Measurements from ENCODE around the gene BBS4. TPM values are rescaled to one million over a fixed set of nuclear protein-coding genes. Genes with fewer than 3 reads are reported as not detected.

Gene BBS4
- total and polyA plus RNA-seq, 12 donors, result 13.6 to 44.1 (median 23.5) TPM

DNA sequence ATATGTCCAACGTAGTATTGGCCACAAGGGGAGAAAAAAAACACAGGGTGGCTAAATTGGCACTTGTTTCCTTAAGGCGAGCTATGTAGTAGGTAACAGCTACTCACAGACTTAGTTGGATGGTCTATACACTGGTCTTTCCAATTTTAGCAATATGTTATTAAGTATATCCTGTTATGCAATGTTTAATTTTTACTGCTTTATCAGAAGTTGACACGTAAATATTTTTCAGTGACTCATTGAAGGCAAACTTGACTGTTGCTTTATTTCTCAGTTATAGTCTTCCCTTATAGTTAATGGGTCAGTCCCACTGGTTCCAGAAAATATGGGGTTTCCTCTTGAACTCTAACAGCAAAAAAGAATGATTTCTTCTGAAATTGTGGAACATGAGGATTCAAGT lies 51.1 kb downstream of the BBS4 start:
- peaks cover 0 to 31% of the 10 kb centered on the region in 2 donors for H3K36me3 ChIP-seq (replicated peaks in 1 of 2)
- whole genome bisulfite sequencing, 4 donors, result 86 to 96% (median 90%) methylated on average over 3 of the region's 3 CpGs

GRCh38 chr15:72737723-72738122 lies 51.7 kb downstream of the BBS4 start:
- no peak for DNase-seq
- WGBS, 4 donors, result 64 to 100% (median 96%) methylated on average over 1 of the region's 1 CpG
- intact Hi-C loops (cut with DNase I), result no loop called here
- Histone ChIP-seq H3K36me3 (replicated peaks in 1 of 2) (peaks cover 0 to 28% of the 10 kb centered on the region in 2 donors), H3K4me3 (no peak overlapping the region), H3K27ac (no peak overlapping the region), H3K9me3 (replicated peaks in 1 of 3) (no peaks in the 10 kb centered on the region), H3K4me1 (replicated peaks in 1 of 2) (no peaks in the 10 kb centered on the region), H3K27me3 (no peaks in the 10 kb centered on the region)
- no peak for TF ChIP-seq POLR2A (IDR thresholded peaks at IDR 0.05)
- TF ChIP-seq, protein P1, sequence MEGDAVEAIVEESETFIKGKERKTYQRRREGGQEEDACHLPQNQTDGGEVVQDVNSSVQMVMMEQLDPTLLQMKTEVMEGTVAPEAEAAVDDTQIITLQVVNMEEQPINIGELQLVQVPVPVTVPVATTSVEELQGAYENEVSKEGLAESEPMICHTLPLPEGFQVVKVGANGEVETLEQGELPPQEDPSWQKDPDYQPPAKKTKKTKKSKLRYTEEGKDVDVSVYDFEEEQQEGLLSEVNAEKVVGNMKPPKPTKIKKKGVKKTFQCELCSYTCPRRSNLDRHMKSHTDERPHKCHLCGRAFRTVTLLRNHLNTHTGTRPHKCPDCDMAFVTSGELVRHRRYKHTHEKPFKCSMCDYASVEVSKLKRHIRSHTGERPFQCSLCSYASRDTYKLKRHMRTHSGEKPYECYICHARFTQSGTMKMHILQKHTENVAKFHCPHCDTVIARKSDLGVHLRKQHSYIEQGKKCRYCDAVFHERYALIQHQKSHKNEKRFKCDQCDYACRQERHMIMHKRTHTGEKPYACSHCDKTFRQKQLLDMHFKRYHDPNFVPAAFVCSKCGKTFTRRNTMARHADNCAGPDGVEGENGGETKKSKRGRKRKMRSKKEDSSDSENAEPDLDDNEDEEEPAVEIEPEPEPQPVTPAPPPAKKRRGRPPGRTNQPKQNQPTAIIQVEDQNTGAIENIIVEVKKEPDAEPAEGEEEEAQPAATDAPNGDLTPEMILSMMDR (IDR thresholded peaks at IDR 0.05), result no peak

More for the DNA sequence above, 51.1 kb downstream of the BBS4 start:
- Histone ChIP-seq H3K27ac (no peak overlapping the region), H3K9me3 (replicated peaks in 1 of 3) (no peaks in the 10 kb centered on the region), H3K4me3 (no peak overlapping the region), H3K4me1 (replicated peaks in 1 of 2) (no peaks in the 10 kb centered on the region), H3K27me3 (no peaks in the 10 kb centered on the region)
- DNase-seq, result no peak
- intact Hi-C loops (cut with DNase I), result no loop called here
- TF ChIP-seq POLR2A (IDR thresholded peaks at IDR 0.05), result no peak
- TF ChIP-seq, protein P1 (IDR thresholded peaks at IDR 0.05), result no peak

- no peaks in the 10 kb centered on the region for H3K9me3 ChIP-seq (replicated peaks in 1 of 3)
- H3K4me3 ChIP-seq, result no peak overlapping the region
- H3K4me1 ChIP-seq (replicated peaks in 1 of 2), result no peaks in the 10 kb centered on the region
- peaks cover 0 to 28% of the 10 kb centered on the region in 2 donors for H3K36me3 ChIP-seq (replicated peaks in 1 of 2)
- no peaks in the 10 kb centered on the region for H3K27me3 ChIP-seq
- TF ChIP-seq, protein P1 (IDR thresholded peaks at IDR 0.05), result no peak
- TF ChIP-seq POLR2A (IDR thresholded peaks at IDR 0.05), result no peak
- no peak overlapping the region for H3K27ac ChIP-seq
- intact Hi-C loops (cut with DNase I), result no loop called here
- DNase-seq, result no peak
- 42 to 88% (median 71%) methylated on average over 1 of the region's 1 CpG for WGBS, 4 donors
Observed at GRCh38 chr15:72740219-72740618, 54.2 kb downstream of the BBS4 start.

DNA sequence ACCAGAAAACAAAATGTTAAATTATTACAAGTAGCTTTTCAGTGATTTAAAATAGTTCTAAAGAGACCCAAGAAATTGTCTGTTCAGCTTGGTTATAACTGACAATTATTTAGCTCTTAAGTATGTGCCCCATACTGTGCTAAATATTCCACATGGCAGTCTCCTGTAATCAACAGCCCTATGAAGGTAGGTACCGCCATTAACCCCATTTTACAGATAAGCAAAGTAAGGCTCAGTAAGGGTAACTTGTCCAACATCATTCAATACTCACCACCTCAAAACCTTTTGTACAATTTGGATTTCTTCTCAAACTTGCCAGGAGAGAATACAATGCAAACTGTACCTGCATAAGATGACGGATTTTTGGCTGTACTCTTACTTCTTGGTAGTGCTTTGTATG lies 63.7 kb downstream of the BBS4 start:
- intact Hi-C loops (cut with DNase I), result no loop called here
- Histone ChIP-seq H3K36me3 (replicated peaks in 1 of 2) (peaks cover 0 to 26% of the 10 kb centered on the region in 2 donors), H3K9me3 (replicated peaks in 1 of 3) (no peaks in the 10 kb centered on the region), H3K4me3 (no peak overlapping the region), H3K4me1 (replicated peaks in 1 of 2) (peaks cover 0 to 4% of the 10 kb centered on the region in 2 donors), H3K27ac (no peak overlapping the region), H3K27me3 (no peaks in the 10 kb centered on the region)
- no peak for DNase-seq
- TF ChIP-seq, protein P1 (IDR thresholded peaks at IDR 0.05), result no peak
- no peak for TF ChIP-seq POLR2A (IDR thresholded peaks at IDR 0.05)
- WGBS, 4 donors, result 93 to 98% (median 94%) methylated on average over 2 of the region's 2 CpGs
